GM21526 (cell line): ENCODE data around the gene CT45A2.
"Not testable (repeated sequence)": the region's sequence is repeated elsewhere in the genome, so short reads cannot be mapped to it uniquely, and the experiment has no call there.

ENCODE experiments used
- ATAC-seq: cut with Tn5 transposase; IDR thresholded peaks from one replicate; pipeline ENCODE4 v1.9.1; 2021; ENCODE audit warnings: moderate library complexity; ENCODE audit not compliant: unreplicated experiment, low FRiP score

CT45A2 gene, protein sequence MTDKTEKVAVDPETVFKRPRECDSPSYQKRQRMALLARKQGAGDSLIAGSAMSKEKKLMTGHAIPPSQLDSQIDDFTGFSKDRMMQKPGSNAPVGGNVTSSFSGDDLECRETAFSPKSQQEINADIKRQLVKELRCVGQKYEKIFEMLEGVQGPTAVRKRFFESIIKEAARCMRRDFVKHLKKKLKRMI

DNA sequence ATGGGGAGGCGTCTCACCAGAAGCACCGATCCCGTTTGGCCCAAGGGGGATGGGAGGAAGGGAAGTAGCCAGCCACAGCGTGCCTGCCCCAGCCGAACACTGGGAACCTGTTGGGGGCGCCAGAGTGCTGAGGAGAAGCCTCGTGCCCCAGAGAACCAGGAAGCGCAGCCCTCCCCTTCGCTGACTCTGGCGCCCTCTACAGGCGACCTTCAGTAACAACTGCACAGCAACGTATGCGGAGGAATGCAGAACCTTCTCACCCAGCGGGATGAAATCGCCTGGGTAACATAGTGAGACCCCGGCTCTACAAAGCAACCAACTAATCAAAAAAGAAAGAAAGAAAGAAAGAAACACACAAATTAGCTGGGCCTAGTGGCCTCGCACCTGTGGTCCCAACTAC, at the start of gene CT45A2:
TSS of gene CT45A2 (minus strand) at position 101 of the 400 bp plus-strand sequence. CDS start 3,747 bp downstream, outside the sequence.
- ATAC-seq: not testable (repeated sequence)

DNA sequence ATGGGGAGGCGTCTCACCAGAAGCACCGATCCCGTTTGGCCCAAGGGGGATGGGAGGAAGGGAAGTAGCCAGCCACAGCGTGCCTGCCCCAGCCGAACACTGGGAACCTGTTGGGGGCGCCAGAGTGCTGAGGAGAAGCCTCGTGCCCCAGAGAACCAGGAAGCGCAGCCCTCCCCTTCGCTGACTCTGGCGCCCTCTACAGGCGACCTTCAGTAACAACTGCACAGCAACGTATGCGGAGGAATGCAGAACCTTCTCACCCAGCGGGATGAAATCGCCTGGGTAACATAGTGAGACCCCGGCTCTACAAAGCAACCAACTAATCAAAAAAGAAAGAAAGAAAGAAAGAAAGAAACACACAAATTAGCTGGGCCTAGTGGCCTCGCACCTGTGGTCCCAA, 34.6 kb upstream of the CT45A2 start, which contains the start of gene CT45A8:
TSS of gene CT45A8 (minus strand) at position 101 of the 400 bp plus-strand sequence. CDS start 3,755 bp downstream, outside the sequence.
- ATAC-seq: not testable (repeated sequence)

- ATAC-seq: not testable (repeated sequence)
Measured at GRCh38 chrX:135837180-135837579, 17.4 kb upstream of the CT45A2 start, which contains the start of gene CT45A7. Gene CT45A7, minus strand, starts transcription at chrX:135837280. Its CDS starts 3,747 bp downstream, at chrX:135833533.

DNA sequence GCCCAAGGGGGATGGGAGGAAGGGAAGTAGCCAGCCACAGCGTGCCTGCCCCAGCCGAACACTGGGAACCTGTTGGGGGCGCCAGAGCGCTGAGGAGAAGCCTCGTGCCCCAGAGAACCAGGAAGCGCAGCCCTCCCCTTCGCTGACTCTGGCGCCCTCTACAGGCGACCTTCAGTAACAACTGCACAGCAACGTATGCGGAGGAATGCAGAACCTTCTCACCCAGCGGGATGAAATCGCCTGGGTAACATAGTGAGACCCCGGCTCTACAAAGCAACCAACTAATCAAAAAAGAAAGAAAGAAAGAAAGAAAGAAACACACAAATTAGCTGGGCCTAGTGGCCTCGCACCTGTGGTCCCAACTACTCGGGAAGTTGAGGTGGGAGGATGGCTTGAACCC, 17.1 kb downstream of the CT45A2 start, which contains the start of gene CT45A6:
TSS of gene CT45A6 (minus strand) at position 101 of the 400 bp plus-strand sequence. CDS start 3,794 bp downstream, outside the sequence.
- ATAC-seq: not testable (repeated sequence)

DNA sequence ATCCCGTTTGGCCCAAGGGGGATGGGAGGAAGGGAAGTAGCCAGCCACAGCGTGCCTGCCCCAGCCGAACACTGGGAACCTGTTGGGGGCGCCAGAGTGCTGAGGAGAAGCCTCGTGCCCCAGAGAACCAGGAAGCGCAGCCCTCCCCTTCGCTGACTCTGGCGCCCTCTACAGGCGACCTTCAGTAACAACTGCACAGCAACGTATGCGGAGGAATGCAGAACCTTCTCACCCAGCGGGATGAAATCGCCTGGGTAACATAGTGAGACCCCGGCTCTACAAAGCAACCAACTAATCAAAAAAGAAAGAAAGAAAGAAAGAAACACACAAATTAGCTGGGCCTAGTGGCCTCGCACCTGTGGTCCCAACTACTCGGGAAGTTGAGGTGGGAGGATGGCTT, 34.4 kb downstream of the CT45A2 start, which contains the start of gene CT45A5:
TSS of gene CT45A5 (minus strand) at position 101 of the 400 bp plus-strand sequence. CDS start 3,774 bp downstream, outside the sequence.
- ATAC-seq: not testable (repeated sequence)

- not testable (repeated sequence) for ATAC-seq
Measured at GRCh38 chrX:135768091-135768490, 51.7 kb downstream of the CT45A2 start, which contains the start of gene CT45A3. Gene CT45A3, minus strand, starts transcription at chrX:135768191. Its CDS starts 3,747 bp downstream, at chrX:135764444.
